CD4-positive, alpha-beta T cell treated with Interleukin-4 for 1 hour (primary cell): Measurements from ENCODE around the gene SEZ6L.

Source experiments
- DNase-seq, 2 donors: peaks; one replicate each; pipeline ENCODE4 v3.0.0-alpha.2; 2020 to 2022

Gene SEZ6L

DNA sequence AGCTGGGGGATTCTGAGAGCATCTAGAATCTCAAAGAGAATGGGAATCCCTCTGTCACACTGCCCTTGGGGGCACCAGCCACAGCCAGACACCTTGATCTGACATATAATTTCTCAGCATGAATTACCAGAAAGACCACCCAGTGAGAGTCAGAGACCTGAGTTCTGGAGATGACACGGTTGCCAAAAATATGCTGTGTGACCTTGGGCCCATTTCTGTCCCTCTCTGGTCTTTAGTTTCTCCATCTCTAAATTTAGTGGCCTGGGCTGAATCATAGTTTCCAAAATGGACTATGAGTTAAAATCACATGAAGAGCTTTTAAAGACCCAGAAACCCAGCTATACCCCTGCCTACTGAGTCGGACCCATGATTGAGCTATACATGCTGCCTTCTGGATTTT, 15.9 kb downstream of the SEZ6L start:
- DNase-seq, result no peak

DNA sequence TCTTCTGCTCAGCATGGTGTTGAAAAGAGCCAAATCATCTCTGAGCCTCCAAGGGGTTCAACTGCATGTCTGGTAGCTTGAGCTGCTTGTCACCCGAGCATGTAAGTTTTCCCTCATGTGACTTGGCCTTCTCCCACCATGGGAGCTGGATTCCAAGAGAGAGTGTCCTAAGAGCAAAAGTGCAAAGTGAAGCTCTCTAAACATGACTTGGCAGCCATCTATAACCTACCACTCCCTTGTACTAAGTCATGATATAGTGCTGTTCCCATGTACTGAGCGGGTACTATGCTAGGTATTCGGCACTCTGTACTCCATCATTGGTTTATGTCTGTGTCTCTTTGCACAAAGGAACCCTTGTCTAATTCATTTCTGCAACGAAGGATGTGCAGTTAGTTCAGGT, 19.1 kb downstream of the SEZ6L start:
- DNase-seq, result no peak

DNA sequence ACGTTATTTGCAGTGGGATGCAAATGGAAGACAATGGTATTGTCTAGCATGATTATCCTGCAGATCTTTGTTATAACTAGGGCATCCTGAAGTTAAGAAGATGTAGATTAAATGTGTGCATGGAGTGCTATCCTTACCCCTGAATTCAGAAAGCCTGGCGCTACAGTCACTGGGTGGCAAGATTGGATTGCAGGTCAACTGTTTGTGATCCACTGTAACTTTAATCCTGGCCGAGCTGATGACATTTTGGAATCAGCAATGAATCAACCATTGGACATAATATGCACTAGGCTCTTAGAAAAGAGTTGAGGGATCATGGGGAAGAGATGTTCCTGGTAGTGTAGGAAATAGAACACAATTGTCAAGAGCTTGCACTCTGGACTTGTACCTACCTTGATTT, 25.1 kb downstream of the SEZ6L start:
- DNase-seq, result no peak

GRCh38 chr22:26194877-26195276, 25.6 kb downstream of the SEZ6L start:
- no peak for DNase-seq

DNA sequence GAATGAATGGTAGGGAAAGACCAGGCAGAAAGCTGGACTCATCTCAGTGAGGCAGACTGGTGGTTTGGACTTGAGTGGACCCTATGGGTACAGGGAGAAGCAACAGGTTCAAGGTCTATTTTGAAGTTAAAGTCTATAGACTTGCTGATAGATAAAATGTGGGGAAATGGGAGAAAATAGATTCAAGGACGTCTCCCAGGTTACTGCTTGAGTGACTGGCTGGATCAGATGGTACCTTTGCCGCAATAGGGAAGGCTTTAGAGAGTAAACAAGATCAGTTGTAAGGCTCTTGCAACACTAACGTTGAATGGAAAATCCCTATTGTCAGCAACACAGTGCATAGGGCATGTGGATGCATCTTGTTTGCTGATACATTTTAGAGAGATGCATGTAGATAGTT, 27.4 kb downstream of the SEZ6L start:
- DNase-seq, result no peak

GRCh38 chr22:26197425-26197824, 28.2 kb downstream of the SEZ6L start:
- no peak for DNase-seq

DNA sequence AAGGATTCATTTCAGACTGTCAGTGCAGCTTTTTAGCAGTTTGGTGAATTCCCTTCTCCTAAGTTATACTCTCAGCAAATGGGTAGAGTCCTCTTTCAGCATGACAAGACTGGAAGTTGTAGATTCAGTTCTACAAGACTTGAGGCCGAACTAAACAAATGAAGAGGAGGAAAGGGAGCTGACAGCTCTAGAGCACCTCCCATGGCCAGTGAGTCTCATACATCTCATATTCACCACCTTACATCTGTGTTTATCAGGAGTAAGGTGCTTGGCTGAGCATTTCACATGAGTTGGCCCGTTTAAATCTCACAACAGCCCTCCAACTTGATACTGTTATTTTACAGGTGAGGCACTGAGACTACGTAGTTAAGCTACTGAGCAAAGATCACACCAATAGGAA, 30.4 kb downstream of the SEZ6L start:
- no peak for DNase-seq

DNA sequence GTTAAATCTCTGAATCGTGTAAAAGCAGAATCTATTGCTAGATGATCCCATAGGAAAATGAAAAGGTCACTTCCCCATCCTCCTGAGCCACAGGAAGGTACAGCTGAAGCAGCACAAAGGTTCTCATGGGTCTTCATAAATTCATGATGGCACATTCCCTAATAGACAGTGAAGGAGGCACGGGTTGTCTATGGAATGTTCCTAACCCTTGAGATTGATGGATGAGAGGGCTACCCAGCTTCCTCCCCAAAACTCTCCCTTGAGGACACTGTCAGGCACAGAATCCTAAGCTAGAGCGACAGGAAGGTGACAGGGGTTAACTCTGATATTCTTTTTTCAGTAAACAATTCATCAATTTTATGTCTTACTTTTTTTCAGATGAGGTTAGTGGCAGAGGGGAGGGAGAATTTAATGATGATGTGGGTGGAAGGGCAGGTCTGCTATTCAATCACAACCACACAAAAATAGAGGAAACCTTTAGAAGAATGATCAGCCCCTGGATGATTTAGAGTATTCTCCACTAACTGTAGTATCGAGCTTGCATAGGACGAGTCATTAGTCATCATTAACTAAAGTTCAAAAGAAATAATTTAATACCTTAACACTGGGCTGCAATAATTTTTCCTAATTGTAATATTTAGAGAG, 33.1 kb downstream of the SEZ6L start:
- DNase-seq, result no peak

DNA sequence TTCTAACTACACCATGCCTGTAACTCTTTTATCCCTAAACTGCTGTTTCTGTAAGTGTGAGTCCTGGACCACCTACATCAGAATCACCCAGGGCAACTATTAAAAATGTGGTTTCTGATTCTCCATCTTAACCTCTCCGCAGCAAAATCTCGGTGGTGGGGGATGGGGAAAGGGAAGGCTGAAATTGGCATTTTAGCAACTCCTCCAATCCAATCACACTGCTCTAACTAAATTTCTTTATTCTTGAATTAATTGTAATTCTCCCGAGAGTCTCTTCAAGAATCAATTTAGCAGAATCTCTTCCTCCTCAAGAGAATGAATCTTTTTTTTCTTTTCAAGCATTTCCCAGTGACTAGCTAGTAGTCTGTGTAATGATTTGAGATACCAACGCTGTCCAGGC, 36.2 kb downstream of the SEZ6L start:
- DNase-seq, result no peak

- DNase-seq, result no peak
These were observed 41.1 kb downstream of the SEZ6L start for GRCh38 chr22:26210334-26210733.

GRCh38 chr22:26213826-26214225, 44.6 kb downstream of the SEZ6L start:
- no peak for DNase-seq

DNA sequence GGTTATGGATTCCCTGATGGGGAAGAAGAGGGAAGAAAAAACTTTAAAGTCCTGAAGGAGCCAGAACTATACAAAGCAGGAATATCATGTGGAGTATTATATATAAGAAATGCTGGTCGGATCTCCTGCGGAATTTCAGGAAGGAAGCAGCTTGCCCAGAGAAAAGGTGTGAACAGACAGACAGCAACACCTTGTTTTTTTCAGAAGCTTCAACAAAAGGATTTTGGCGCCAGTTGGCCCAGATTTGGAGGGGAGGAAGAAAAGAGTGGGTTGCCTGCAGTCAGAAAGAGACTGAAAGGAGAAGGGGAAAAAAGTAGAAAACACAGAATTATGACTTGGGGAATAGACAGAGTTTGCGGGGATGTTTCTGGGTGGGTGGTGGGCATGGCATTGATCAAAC, 45.2 kb downstream of the SEZ6L start:
- DNase-seq, result no peak

- DNase-seq, result no peak
These were observed 46.5 kb downstream of the SEZ6L start for GRCh38 chr22:26215736-26216135.

DNA sequence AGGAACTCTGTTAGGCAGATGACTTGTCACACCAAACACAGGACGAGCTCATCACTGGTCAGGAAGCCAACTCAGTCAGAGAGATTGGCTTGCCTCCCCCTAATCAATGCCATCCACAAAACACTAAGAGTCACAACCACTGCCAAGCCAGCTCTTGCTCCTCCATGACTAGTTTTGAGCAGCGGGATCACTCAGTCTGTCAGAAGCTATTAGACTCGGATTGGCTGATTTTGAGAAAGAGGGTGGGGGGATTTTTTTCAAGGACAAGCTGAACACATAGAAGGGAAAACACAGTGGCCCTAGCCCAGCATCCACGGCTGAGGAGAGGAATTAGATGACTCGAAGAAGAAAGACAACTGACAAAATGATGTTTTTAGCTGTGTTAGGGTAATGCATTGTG, 55.9 kb downstream of the SEZ6L start:
- DNase-seq, result no peak

DNA sequence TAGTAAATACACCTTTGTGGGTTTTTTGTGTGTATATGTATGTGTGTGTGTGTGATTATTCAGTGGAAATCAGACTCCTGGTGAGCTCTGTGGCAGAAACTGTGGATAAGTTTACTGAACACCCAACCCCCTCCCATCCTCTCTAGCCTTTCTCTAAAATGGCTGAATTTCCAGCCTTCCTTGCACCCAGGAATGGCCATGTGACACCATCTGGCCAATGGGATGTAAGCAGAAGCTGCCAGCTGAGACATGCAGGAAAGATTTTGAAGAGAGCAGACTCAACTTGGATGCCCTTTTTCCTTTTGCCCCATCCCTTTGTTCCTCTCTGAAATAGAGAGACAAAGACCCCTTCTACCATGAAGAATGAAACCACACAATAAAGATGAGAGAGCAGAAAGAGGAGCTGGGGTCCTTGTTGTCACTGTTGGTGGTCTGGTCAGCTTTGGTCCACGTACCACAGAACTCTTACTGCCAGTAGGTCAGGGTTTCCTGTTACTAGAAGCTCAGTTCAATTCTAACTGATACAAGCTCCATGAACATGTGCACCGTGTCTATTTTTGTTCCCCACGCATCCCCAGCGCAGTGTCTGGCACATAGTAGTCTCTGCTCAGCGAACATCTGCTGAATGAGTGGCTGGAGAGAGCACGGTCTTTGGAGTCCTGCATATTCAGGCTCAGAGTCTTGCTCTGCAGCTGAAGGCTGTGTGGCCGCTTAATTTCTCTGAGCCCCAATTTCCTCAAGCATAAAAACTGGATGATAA, 57.5 kb downstream of the SEZ6L start:
- no peak for DNase-seq

DNA sequence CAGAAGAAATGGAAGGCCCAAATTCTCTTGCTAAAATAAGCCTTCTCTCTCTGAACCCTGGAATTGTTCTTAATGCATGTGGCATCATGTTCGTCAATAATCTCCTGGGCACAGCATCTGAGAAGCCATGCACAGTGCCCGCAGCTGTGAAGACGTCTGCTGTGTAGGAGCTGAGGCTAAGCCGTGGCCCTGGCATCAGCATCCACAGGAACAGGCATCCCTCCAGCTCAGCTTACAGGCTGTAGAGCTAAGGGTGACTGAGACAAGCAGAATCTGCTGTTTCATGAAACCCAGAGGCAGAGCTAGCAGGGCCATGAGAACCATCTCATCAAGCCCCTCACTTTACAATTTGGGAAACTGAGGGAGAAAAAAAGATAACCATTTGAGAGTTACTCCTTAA, 60.6 kb downstream of the SEZ6L start:
- DNase-seq, result no peak

DNA sequence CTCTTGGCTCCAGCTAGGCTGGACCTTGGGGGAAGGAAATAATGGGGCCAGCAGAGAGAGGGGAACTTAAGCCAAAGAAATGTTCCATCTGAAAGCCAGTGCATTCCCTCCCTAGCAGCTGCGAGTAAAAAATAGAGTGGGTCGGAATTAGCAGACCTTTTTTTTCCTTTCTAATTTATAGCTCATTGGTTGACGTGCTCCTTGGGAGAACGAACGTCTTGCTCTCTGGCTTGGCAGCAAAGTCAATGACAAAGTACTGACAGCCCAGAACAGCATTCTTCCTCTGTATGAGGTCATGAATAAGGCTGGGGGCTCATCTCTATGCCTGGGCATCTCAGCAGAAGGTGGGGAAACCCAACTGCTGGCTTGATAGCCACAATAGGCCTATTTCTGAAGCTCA, 65.0 kb downstream of the SEZ6L start:
- no peak for DNase-seq

- DNase-seq, result no peak
These were observed 66.7 kb downstream of the SEZ6L start for GRCh38 chr22:26235792-26236487.

- no peak for DNase-seq
These were observed 67.7 kb downstream of the SEZ6L start for GRCh38 chr22:26236991-26237390.

DNA sequence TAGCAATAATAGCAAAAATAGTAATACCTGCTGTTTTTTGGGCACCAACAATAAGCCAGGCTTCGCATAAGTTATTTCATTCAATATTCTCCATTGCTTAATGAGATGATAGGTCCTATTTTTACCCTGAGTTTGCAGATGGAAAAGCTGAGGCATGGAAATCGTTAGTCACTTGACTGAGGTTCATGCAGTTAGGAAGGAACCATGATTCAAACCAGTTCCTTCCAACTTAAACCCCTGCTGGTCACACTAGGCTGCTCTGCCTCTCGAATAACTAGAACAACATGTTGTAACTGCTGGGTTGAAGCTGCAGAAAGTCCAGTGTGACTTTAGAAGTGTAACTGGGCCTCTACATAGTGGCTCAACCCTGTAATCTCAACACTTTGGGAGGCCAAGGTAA, 69.3 kb downstream of the SEZ6L start:
- DNase-seq, result no peak

- DNase-seq, result no peak
These were observed 70.3 kb downstream of the SEZ6L start for GRCh38 chr22:26239581-26239980.

GRCh38 chr22:26241361-26241760, 72.1 kb downstream of the SEZ6L start:
- no peak for DNase-seq

DNA sequence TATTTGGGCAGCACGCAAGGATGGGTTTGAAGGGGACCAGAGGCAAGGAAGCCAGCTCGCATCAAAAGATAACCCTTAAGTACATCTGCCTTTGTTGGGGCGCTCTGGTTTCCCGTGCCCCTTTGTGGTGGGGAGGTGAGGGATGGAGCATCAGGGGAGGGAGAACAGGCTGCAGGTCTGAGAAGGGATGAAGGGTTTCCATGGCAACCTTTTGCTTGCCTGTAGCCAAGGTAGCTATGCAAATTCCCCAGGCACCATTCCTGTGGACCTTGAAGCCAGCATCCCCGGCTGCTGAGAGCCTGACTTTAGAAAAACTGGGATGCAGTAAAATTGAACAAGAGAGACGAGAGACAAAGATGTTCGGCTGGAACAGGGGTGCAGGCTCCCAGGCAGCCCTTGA, 75.7 kb downstream of the SEZ6L start:
- no peak for DNase-seq

DNA sequence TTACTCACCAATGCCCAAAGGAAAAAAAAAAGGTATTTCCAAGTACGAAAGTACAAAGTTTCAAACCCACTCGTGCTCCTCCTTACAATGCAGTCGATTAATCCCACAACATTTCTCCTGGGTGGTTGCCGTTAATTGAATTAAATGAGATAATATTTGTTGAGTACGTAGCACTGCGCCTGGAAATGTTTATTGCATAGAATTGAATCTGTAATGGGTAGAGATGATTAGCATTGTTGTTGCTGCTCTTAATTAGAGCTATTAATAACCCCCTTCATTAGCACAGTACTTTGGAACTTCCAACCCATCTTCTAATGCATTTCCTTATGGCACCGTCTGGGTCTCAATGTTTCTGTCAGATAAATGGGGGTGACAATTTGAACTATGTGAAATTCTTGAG, 77.3 kb downstream of the SEZ6L start:
- no peak for DNase-seq
